Stomach (tissue), 9 donors: ENCODE results near the gene DYNC1LI1. TPM values are rescaled to one million over a fixed set of nuclear protein-coding genes. Genes with fewer than 3 reads are reported as not detected.

Source experiments
- DNase-seq, 2 donors: peaks; one replicate each; pipeline versions ENCODE4 v3.0.0 to v3.0.0-alpha.2; 2013 to 2019
- H3K27ac ChIP-seq, 5 donors: fragments of 200-600 bp in 4 of 5; sonication (generic) in 4 of 5; one replicate each; pipeline ENCODE4 v1.5.1; 2013 to 2019; ENCODE audit warnings: mild to moderate bottlenecking in 1 of 5, moderate library complexity in 1 of 5
- H3K27me3 ChIP-seq, 3 donors: fragments of 200-600 bp; sonication (generic); one replicate each; pipeline ENCODE4 v1.5.1; 2017 to 2019; ENCODE audit warnings: mixed run types in 1 of 3
- H3K36me3 ChIP-seq, 4 donors: fragments of 200-600 bp; sonication (generic); 1 replicate in 3 of 4; 2 replicates in 1 of 4; pipeline ENCODE4 v1.5.1; 2016 to 2019
- H3K4me1 ChIP-seq, 4 donors: fragments of 200-600 bp; sonication (generic); one replicate each; pipeline ENCODE4 v1.5.1; 2016 to 2019
- H3K4me3 ChIP-seq, 4 donors: fragments of 200-600 bp; sonication (generic) in 3 of 4; one replicate each; pipeline ENCODE4 v1.5.1; 2016 to 2019; ENCODE audit warnings: mild to moderate bottlenecking in 1 of 4
- H3K9me3 ChIP-seq, 4 donors: fragments of 200-600 bp; sonication (generic); one replicate each; pipeline ENCODE4 v1.5.1; 2016 to 2019
- CTCF ChIP-seq, 7 experiments: fragments of 450-650 bp in 4 of 7; fragments of 200-600 bp in 3 of 7; sonication (generic) in 3 of 7; IDR thresholded peaks; one replicate each; pipeline ENCODE4 v1.5.1; 2016 to 2019; ENCODE audit warnings: antibody characterized with exemption in 7 of 7, control low read depth in 2 of 7, mild to moderate bottlenecking in 1 of 7
- EP300 ChIP-seq: sonication (generic); formaldehyde crosslinking; IDR thresholded peaks from one replicate; pipeline ENCODE4 v1.6.1; 2017; ENCODE audit warnings: antibody characterized with exemption
- POLR2A ChIP-seq, 4 donors: fragments of 450-650 bp; IDR thresholded peaks; one replicate each; pipeline ENCODE4 v1.6.1; 2016; ENCODE audit warnings: antibody characterized with exemption in 4 of 4, control low read depth in 2 of 4, mild to moderate bottlenecking in 1 of 4, moderate library complexity in 1 of 4
- POLR2AphosphoS5 ChIP-seq, 3 donors: sonication (generic); formaldehyde crosslinking; IDR thresholded peaks; one replicate each; pipeline ENCODE4 v1.6.1; 2016; ENCODE audit warnings: antibody characterized with exemption in 3 of 3
- WGBS, 5 donors: extraction: QIAGEN DNeasy Blood & Tissue Kit in 3 of 5; methylation state at CpG; one replicate each; pipeline versions ENCODE4 v1.1.5 to v1.1.7; 2013 to 2018; 5-methylcytosine and 5-hydroxymethylcytosine counted together
- intact Hi-C: fragments of 100-400 bp; cut with DNase I; formaldehyde crosslinking; loops from one replicate; pipeline ENCODE4 v1.15.1; 2023; ENCODE audit warnings: low total_unique reads
- polyA plus RNA-seq, 3 donors: library from polyadenylated mRNA; stranded (reverse); fragments of 200-250 nt; gene quantifications; one replicate each; pipeline ENCODE4 v1.2.3, GENCODE V29; 2013
- total RNA-seq, 5 donors: library from RNA; depleted of rRNA; stranded (reverse); fragments of >200 nt; gene quantifications; one replicate each; pipeline versions ENCODE4 v1.1.0 to v1.2.3, GENCODE V29; 2014 to 2016
- donor health status: healthy with polysubstance abuse.
- donor health status: Bipolar disorder and iron deficiency.
- donor health status: healthy.

DYNC1LI1 gene
- total and polyA plus RNA-seq, 8 donors: 5.8 to 92.4 (median 19.1) TPM

- Histone ChIP-seq H3K36me3 (no peaks in the 10 kb centered on the region), H3K4me1 (peaks cover 0 to 5% (median 0%) of the 10 kb centered on the region in 4 donors), H3K27me3 (no peaks in the 10 kb centered on the region), H3K4me3 (no peak overlapping the region), H3K27ac (no peak overlapping the region), H3K9me3 (no peaks in the 10 kb centered on the region)
- intact Hi-C loops: no loop called here
- no peak for DNase-seq
- WGBS, 5 donors: 86 to 93% (median 88%) methylated on average over 2 of the region's 2 CpGs
- TF ChIP-seq EP300: no peak
- TF ChIP-seq CTCF (IDR thresholded peaks at IDR 0.05): no peak
- TF ChIP-seq POLR2AphosphoS5 (IDR thresholded peaks at IDR 0.05): no peak
- no peak for TF ChIP-seq POLR2A (IDR thresholded peaks at IDR 0.05)
Measured at GRCh38 chr3:32595323-32595722, 24.7 kb upstream of the DYNC1LI1 start.

- no peaks in the 10 kb centered on the region for H3K9me3 ChIP-seq
- TF ChIP-seq CTCF (IDR thresholded peaks at IDR 0.05): no peak
- no peak for TF ChIP-seq POLR2A (IDR thresholded peaks at IDR 0.05)
- TF ChIP-seq POLR2AphosphoS5 (IDR thresholded peaks at IDR 0.05): no peak
- TF ChIP-seq EP300: no peak
- H3K27me3 ChIP-seq: no peaks in the 10 kb centered on the region
- H3K36me3 ChIP-seq: no peaks in the 10 kb centered on the region
- no peak for DNase-seq
- no peak overlapping the region for H3K27ac ChIP-seq
- H3K4me3 ChIP-seq: no peak overlapping the region
- peaks cover 0 to 5% (median 0%) of the 10 kb centered on the region in 4 donors for H3K4me1 ChIP-seq
- intact Hi-C loops: no loop called here
- WGBS, 5 donors: 68 to 80% (median 75%) methylated on average over 4 of the region's 4 CpGs
Measured at GRCh38 chr3:32593903-32594525, 23.4 kb upstream of the DYNC1LI1 start.

- Histone ChIP-seq H3K4me1 (peaks cover 0 to 5% (median 0%) of the 10 kb centered on the region in 4 donors), H3K9me3 (no peaks in the 10 kb centered on the region), H3K27me3 (no peaks in the 10 kb centered on the region), H3K27ac (no peak overlapping the region), H3K36me3 (no peaks in the 10 kb centered on the region), H3K4me3 (no peak overlapping the region)
- no peak for DNase-seq
- no peak for TF ChIP-seq EP300
- no peak for TF ChIP-seq POLR2AphosphoS5 (IDR thresholded peaks at IDR 0.05)
- no peak for TF ChIP-seq CTCF (IDR thresholded peaks at IDR 0.05)
- TF ChIP-seq POLR2A (IDR thresholded peaks at IDR 0.05): no peak
- intact Hi-C loops: no loop called here
- 71 to 76% (median 73%) methylated on average over 28 of the region's 28 CpGs for WGBS, 5 donors
Measured at GRCh38 chr3:32592696-32593353, 22.2 kb upstream of the DYNC1LI1 start.

GRCh38 chr3:32592011-32592410 lies 21.4 kb upstream of the DYNC1LI1 start:
- Histone ChIP-seq H3K36me3 (no peaks in the 10 kb centered on the region), H3K27me3 (no peaks in the 10 kb centered on the region), H3K9me3 (no peaks in the 10 kb centered on the region), H3K27ac (no peak overlapping the region), H3K4me1 (peaks cover 0 to 4% (median 0%) of the 10 kb centered on the region in 4 donors), H3K4me3 (no peak overlapping the region)
- no peak for DNase-seq
- 79 to 86% (median 82%) methylated on average over 2 of the region's 2 CpGs for WGBS, 5 donors
- intact Hi-C loops: no loop called here
- TF ChIP-seq EP300 (no peak), POLR2A (IDR thresholded peaks at IDR 0.05) (no peak), POLR2AphosphoS5 (IDR thresholded peaks at IDR 0.05) (no peak), CTCF (IDR thresholded peaks at IDR 0.05) (no peak)
